HEK293 (cell line): Measurements from ENCODE around the gene PSD2.
A peak's percentile ranks its signal among the peaks of the same experiment; 100 is the strongest.

Source experiments
- CTCF ChIA-PET: fragments of 350-600 bp; formaldehyde crosslinking; extraction: SDS; loops from one replicate; lab custom pipeline; 2021; ENCODE audit warnings: antibody characterized with exemption; lab: Yijun Ruan, JAX
- POLR2A ChIA-PET: fragments of 300-600 bp; formaldehyde crosslinking; extraction: SDS; loops from one replicate; lab custom pipeline; 2020; ENCODE audit warnings: antibody characterized with exemption, inconsistent platforms; lab: Yijun Ruan, JAX
- H3K27ac ChIP-seq: fragments of 200-500 bp; sonication (Bioruptor generic); 2 replicates; pipeline ENCODE4 v1.5.1; 2014; ENCODE audit warnings: low read depth, low read length, control low read depth, inconsistent platforms; ENCODE audit errors: extremely low read depth
- H3K36me3 ChIP-seq, 2 experiments: fragments of 200-500 bp in 1 of 2; sonication (Bioruptor generic) in 1 of 2; 1 replicate in 1 of 2; 2 replicates in 1 of 2; pipeline ENCODE4 v1.5.1; 2014 to 2017; ENCODE audit warnings: inconsistent platforms in 2 of 2, low read length in 2 of 2; ENCODE audit not compliant: control insufficient read depth in 2 of 2, insufficient read depth in 1 of 2
- H3K4me1 ChIP-seq: fragments of 200-500 bp; sonication (Bioruptor generic); 2 replicates; pipeline ENCODE4 v1.5.1; 2014; ENCODE audit warnings: mild to moderate bottlenecking, low read length, inconsistent platforms; ENCODE audit not compliant: control insufficient read depth, insufficient read depth
- H3K4me3 ChIP-seq: 2 replicates; pipeline ENCODE4 v1.5.1; 2011; ENCODE audit warnings: low read depth, mild to moderate bottlenecking, control low read depth, low read length, moderate library complexity
- H3K9me3 ChIP-seq: fragments of 200-500 bp; sonication (Bioruptor generic); 2 replicates; pipeline ENCODE4 v1.5.1; 2014; ENCODE audit warnings: low read depth, low read length, inconsistent platforms; ENCODE audit not compliant: control insufficient read depth, insufficient read depth
- GLIS1 ChIP-seq: fragments of 450-650 bp; formaldehyde crosslinking; IDR thresholded peaks from 2 replicates; pipeline ENCODE4 v1.5.1; 2016; ENCODE audit warnings: missing biosample characterization, missing genetic modification characterization
- OSR2 ChIP-seq: fragments of 450-650 bp; formaldehyde crosslinking; IDR thresholded peaks from 2 replicates; pipeline ENCODE4 v1.5.1; 2016; ENCODE audit warnings: missing biosample characterization, missing genetic modification characterization
- PRDM1 ChIP-seq: fragments of 450-650 bp; formaldehyde crosslinking; IDR thresholded peaks from 2 replicates; pipeline ENCODE4; 2016; ENCODE audit warnings: missing biosample characterization, missing genetic modification characterization
- SALL2 ChIP-seq: fragments of 450-650 bp; formaldehyde crosslinking; IDR thresholded peaks from 2 replicates; pipeline ENCODE4 v1.5.0; 2017; ENCODE audit warnings: missing biosample characterization, mild to moderate bottlenecking, missing genetic modification characterization, borderline replicate concordance
- ZFHX2 ChIP-seq: fragments of 450-650 bp; formaldehyde crosslinking; conservative IDR thresholded peaks from 2 replicates; pipeline ENCODE4 v1.5.1; 2016; ENCODE audit warnings: missing biosample characterization, missing genetic modification characterization
- ZNF214 ChIP-seq: fragments of 450-650 bp; formaldehyde crosslinking; IDR thresholded peaks from 2 replicates; pipeline ENCODE4 v1.5.1; 2017; ENCODE audit warnings: missing biosample characterization, mild to moderate bottlenecking, missing genetic modification characterization, borderline replicate concordance
- ZNF335 ChIP-seq: fragments of 450-650 bp; formaldehyde crosslinking; conservative IDR thresholded peaks from 2 replicates; pipeline ENCODE4 v1.5.1; 2016; ENCODE audit warnings: missing biosample characterization, missing genetic modification characterization
- ZNF350 ChIP-seq: fragments of 450-650 bp; formaldehyde crosslinking; IDR thresholded peaks from 2 replicates; pipeline ENCODE4 v1.5.0; 2017; ENCODE audit warnings: missing biosample characterization, mild to moderate bottlenecking, missing genetic modification characterization
- ZNF514 ChIP-seq: fragments of 450-650 bp; formaldehyde crosslinking; IDR thresholded peaks from 2 replicates; pipeline ENCODE4 v1.5.1; 2016; ENCODE audit warnings: missing biosample characterization, missing genetic modification characterization
- ZNF529 ChIP-seq: fragments of 450-650 bp; formaldehyde crosslinking; IDR thresholded peaks from 2 replicates; pipeline ENCODE4 v1.5.1; 2017; ENCODE audit warnings: missing genetic modification characterization, missing biosample characterization; ENCODE audit not compliant: insufficient replicate concordance
- ZNF571 ChIP-seq: fragments of 450-650 bp; formaldehyde crosslinking; IDR thresholded peaks from 2 replicates; pipeline ENCODE4 v1.5.0; 2017; ENCODE audit warnings: missing biosample characterization, missing genetic modification characterization
- ZNF660 ChIP-seq: fragments of 450-650 bp; IDR thresholded peaks from 2 replicates; pipeline ENCODE4 v1.5.1; 2018; ENCODE audit warnings: missing biosample characterization, mild to moderate bottlenecking, missing genetic modification characterization
- ZNF777 ChIP-seq: fragments of 450-650 bp; formaldehyde crosslinking; IDR thresholded peaks from 2 replicates; pipeline ENCODE4 v1.5.1; 2017; ENCODE audit warnings: missing biosample characterization, missing genetic modification characterization, borderline replicate concordance
- TF ChIP-seq, protein P1 (sequence below): fragments of 450-650 bp; formaldehyde crosslinking; IDR thresholded peaks from 2 replicates; pipeline ENCODE4 v1.5.1; 2017; ENCODE audit warnings: missing biosample characterization, missing genetic modification characterization
- TF ChIP-seq, protein P2 (sequence below): fragments of 450-650 bp; formaldehyde crosslinking; IDR thresholded peaks from 2 replicates; pipeline ENCODE4 v1.5.1; 2017; ENCODE audit warnings: missing biosample characterization, missing genetic modification characterization
- TF ChIP-seq, protein P3 (sequence below): fragments of 450-650 bp; formaldehyde crosslinking; IDR thresholded peaks from 2 replicates; pipeline ENCODE4 v1.5.1; 2017; ENCODE audit warnings: missing biosample characterization, missing genetic modification characterization
- TF ChIP-seq, protein P4 (sequence below): fragments of 450-650 bp; formaldehyde crosslinking; conservative IDR thresholded peaks from 2 replicates; pipeline ENCODE4 v1.5.1; 2016; ENCODE audit warnings: low read depth, missing biosample characterization, missing genetic modification characterization
- TF ChIP-seq, protein P5 (sequence below): fragments of 450-650 bp; formaldehyde crosslinking; IDR thresholded peaks from 2 replicates; pipeline ENCODE4 v1.5.0; 2017; ENCODE audit warnings: missing biosample characterization, missing genetic modification characterization, borderline replicate concordance
- TF ChIP-seq, protein P6 (sequence below): sonication (generic); formaldehyde crosslinking; IDR thresholded peaks from 2 replicates; pipeline ENCODE4 v1.8.1; 2022; ENCODE audit warnings: mild to moderate bottlenecking, moderate library complexity, missing genetic modification reagents

The PSD2 gene

DNA sequence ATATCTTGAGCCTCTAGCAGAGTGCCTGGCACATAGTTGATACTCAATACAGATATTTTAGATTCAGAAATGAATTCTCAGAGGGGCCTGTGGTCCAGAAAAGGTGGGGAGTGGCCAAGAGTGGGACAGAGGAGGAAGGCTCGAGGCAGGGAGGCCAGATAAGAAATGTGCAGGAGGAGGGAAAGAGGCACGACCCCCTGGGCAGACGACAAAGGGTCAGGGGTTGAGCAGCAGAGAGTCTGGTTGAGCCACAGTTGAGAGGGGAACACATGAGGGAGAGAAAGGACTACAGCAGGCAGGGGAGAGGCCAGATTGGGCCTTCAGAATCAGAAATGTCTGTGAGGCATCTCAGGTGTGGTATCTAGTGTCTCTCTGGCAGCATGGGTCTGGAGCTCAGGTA is 89.1 kb downstream of the PSD2 start:
- Histone ChIP-seq H3K4me3 (no peak overlapping the region), H3K4me1 (peaks cover 13% of the 10 kb centered on the region), H3K27ac (no peak overlapping the region), H3K9me3 (no peaks in the 10 kb centered on the region)
- TF ChIP-seq ZNF529 (tag by site-specific recombination): no peak
- TF ChIP-seq, protein P1, sequence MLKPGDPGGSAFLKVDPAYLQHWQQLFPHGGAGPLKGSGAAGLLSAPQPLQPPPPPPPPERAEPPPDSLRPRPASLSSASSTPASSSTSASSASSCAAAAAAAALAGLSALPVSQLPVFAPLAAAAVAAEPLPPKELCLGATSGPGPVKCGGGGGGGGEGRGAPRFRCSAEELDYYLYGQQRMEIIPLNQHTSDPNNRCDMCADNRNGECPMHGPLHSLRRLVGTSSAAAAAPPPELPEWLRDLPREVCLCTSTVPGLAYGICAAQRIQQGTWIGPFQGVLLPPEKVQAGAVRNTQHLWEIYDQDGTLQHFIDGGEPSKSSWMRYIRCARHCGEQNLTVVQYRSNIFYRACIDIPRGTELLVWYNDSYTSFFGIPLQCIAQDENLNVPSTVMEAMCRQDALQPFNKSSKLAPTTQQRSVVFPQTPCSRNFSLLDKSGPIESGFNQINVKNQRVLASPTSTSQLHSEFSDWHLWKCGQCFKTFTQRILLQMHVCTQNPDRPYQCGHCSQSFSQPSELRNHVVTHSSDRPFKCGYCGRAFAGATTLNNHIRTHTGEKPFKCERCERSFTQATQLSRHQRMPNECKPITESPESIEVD: no peak
- no peak for TF ChIP-seq ZNF660
- TF ChIP-seq, protein P2, sequence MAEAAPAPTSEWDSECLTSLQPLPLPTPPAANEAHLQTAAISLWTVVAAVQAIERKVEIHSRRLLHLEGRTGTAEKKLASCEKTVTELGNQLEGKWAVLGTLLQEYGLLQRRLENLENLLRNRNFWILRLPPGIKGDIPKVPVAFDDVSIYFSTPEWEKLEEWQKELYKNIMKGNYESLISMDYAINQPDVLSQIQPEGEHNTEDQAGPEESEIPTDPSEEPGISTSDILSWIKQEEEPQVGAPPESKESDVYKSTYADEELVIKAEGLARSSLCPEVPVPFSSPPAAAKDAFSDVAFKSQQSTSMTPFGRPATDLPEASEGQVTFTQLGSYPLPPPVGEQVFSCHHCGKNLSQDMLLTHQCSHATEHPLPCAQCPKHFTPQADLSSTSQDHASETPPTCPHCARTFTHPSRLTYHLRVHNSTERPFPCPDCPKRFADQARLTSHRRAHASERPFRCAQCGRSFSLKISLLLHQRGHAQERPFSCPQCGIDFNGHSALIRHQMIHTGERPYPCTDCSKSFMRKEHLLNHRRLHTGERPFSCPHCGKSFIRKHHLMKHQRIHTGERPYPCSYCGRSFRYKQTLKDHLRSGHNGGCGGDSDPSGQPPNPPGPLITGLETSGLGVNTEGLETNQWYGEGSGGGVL (tag by site-specific recombination): no peak
- TF ChIP-seq ZNF350 (tag by site-specific recombination): no peak
- no peak for TF ChIP-seq ZNF335 (tag by site-specific recombination)
- TF ChIP-seq PRDM1 (tag by site-specific recombination): no peak
- TF ChIP-seq, all 188 proteins: peak for 0
- ChIA-PET CTCF (interaction anchor here (0.6 to 1.7 kb wide), 4 partner anchors 83 to 273 kb away, joined by 3 to 6 read pairs (median 4); no protein-coding TSS in a partner anchor), POLR2A (no interaction called here)
- no peaks in the 10 kb centered on the region; a peak in 1 of 3 replicates for H3K36me3 ChIP-seq

DNA sequence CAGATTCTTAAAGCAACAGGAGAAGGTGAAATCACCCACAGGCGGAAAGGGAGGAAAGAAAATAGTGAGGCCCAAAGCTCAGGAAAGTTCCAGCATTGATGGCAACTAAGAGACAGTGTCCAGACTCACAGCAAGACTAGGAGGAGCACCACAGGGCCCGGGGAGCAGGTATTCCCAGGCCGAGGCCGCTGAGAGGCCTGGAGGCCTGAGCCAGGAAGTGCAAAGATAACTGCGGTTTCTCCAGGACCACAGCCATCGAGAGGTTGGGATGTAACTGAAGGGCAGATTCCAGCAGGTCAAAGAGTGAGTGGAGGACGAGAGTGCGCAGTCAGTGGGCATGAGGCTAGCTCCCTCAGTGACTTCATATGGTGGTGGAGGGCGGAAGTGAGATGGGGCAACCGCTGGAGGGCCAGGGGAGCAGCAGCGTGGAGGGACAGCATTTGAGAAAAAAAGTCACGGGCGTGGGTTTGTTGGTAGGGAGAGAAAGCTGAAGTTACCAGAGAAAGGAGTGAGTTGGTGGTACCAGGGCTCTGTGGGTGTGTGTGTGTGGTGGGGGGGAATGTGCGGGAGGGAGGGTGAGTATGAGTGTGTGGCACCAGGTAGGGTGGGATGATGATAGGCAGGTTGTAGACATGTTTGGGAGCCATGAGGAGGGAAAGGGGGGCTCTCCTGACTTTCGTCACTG is 89.7 kb downstream of the PSD2 start:
- Histone ChIP-seq H3K4me1 (peaks cover 7% of the 10 kb centered on the region), H3K27ac (no peak overlapping the region), H3K9me3 (no peaks in the 10 kb centered on the region), H3K4me3 (no peak overlapping the region), H3K36me3 (no peaks in the 10 kb centered on the region; a peak in 1 of 3 replicates)
- POLR2A ChIA-PET: no interaction called here
- CTCF ChIA-PET: interaction anchor here (0.7 to 1.7 kb wide), 3 partner anchors 83 to 120 kb away, joined by 3 to 6 read pairs (median 3); no protein-coding TSS in a partner anchor
- TF ChIP-seq, protein P3, sequence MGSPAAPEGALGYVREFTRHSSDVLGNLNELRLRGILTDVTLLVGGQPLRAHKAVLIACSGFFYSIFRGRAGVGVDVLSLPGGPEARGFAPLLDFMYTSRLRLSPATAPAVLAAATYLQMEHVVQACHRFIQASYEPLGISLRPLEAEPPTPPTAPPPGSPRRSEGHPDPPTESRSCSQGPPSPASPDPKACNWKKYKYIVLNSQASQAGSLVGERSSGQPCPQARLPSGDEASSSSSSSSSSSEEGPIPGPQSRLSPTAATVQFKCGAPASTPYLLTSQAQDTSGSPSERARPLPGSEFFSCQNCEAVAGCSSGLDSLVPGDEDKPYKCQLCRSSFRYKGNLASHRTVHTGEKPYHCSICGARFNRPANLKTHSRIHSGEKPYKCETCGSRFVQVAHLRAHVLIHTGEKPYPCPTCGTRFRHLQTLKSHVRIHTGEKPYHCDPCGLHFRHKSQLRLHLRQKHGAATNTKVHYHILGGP: no peak
- TF ChIP-seq, protein P4, sequence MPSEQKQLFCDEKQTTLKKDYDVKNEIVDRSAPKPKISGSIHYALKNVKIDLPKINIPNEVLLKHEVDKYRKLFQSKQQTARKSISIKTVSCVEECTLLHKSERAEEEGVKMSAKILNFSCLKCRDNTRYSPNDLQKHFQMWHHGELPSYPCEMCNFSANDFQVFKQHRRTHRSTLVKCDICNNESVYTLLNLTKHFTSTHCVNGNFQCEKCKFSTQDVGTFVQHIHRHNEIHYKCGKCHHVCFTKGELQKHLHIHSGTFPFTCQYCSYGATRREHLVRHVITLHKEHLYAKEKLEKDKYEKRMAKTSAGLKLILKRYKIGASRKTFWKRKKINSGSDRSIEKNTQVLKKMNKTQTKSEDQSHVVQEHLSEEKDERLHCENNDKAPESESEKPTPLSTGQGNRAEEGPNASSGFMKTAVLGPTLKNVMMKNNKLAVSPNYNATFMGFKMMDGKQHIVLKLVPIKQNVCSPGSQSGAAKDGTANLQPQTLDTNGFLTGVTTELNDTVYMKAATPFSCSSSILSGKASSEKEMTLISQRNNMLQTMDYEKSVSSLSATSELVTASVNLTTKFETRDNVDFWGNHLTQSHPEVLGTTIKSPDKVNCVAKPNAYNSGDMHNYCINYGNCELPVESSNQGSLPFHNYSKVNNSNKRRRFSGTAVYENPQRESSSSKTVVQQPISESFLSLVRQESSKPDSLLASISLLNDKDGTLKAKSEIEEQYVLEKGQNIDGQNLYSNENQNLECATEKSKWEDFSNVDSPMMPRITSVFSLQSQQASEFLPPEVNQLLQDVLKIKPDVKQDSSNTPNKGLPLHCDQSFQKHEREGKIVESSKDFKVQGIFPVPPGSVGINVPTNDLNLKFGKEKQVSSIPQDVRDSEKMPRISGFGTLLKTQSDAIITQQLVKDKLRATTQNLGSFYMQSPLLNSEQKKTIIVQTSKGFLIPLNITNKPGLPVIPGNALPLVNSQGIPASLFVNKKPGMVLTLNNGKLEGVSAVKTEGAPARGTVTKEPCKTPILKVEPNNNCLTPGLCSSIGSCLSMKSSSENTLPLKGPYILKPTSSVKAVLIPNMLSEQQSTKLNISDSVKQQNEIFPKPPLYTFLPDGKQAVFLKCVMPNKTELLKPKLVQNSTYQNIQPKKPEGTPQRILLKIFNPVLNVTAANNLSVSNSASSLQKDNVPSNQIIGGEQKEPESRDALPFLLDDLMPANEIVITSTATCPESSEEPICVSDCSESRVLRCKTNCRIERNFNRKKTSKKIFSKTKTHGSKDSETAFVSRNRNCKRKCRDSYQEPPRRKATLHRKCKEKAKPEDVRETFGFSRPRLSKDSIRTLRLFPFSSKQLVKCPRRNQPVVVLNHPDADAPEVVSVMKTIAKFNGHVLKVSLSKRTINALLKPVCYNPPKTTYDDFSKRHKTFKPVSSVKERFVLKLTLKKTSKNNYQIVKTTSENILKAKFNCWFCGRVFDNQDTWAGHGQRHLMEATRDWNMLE (tag by site-specific recombination): no peak
- TF ChIP-seq, protein P5, sequence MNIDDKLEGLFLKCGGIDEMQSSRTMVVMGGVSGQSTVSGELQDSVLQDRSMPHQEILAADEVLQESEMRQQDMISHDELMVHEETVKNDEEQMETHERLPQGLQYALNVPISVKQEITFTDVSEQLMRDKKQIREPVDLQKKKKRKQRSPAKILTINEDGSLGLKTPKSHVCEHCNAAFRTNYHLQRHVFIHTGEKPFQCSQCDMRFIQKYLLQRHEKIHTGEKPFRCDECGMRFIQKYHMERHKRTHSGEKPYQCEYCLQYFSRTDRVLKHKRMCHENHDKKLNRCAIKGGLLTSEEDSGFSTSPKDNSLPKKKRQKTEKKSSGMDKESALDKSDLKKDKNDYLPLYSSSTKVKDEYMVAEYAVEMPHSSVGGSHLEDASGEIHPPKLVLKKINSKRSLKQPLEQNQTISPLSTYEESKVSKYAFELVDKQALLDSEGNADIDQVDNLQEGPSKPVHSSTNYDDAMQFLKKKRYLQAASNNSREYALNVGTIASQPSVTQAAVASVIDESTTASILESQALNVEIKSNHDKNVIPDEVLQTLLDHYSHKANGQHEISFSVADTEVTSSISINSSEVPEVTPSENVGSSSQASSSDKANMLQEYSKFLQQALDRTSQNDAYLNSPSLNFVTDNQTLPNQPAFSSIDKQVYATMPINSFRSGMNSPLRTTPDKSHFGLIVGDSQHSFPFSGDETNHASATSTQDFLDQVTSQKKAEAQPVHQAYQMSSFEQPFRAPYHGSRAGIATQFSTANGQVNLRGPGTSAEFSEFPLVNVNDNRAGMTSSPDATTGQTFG (tag by site-specific recombination): no peak
- no peak for TF ChIP-seq ZNF514
- no peak for TF ChIP-seq ZNF214 (tag by site-specific recombination)
- TF ChIP-seq ZFHX2 (tag by site-specific recombination): peak; percentile 72
- TF ChIP-seq PRDM1 (tag by site-specific recombination): peak; percentile 56; the same call in 1 of the 2 replicates
- no peak for TF ChIP-seq OSR2
- TF ChIP-seq, protein P6, sequence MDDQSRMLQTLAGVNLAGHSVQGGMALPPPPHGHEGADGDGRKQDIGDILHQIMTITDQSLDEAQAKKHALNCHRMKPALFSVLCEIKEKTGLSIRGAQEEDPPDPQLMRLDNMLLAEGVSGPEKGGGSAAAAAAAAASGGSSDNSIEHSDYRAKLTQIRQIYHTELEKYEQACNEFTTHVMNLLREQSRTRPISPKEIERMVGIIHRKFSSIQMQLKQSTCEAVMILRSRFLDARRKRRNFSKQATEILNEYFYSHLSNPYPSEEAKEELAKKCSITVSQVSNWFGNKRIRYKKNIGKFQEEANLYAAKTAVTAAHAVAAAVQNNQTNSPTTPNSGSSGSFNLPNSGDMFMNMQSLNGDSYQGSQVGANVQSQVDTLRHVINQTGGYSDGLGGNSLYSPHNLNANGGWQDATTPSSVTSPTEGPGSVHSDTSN (CRISPR knock-in tag): no peak
- no peak for TF ChIP-seq ZNF571 (tag by site-specific recombination)
- no peak for TF ChIP-seq ZNF777 (tag by site-specific recombination)
- TF ChIP-seq SALL2: no peak
- TF ChIP-seq GLIS1: no peak
